ENCODE results near the gene CD83.
"Not testable (repeated sequence)": the region's sequence is repeated elsewhere in the genome, so short reads cannot be mapped to it uniquely, and the experiment has no call there.

Gene CD83

DNA sequence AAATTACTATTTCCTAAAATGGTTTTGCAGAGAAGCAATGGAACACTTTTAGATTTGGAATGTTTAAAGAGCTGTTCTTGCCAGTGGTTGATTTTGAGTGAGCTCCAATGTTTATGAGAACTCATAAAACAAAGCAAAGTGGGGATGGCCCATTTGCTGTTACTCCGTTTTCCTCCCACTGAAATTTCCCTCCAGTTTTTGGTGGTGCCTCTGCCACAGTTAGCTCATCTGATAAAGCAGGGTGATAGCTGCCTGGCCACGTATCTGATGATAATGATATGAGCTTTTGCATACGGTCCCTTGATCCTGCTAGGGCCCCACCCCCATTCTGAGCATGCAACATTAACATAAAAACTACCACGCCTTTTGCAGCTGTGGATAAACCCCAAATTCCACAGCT is 10.4 kb downstream of the CD83 start:
- no peak for DNase-seq

DNA sequence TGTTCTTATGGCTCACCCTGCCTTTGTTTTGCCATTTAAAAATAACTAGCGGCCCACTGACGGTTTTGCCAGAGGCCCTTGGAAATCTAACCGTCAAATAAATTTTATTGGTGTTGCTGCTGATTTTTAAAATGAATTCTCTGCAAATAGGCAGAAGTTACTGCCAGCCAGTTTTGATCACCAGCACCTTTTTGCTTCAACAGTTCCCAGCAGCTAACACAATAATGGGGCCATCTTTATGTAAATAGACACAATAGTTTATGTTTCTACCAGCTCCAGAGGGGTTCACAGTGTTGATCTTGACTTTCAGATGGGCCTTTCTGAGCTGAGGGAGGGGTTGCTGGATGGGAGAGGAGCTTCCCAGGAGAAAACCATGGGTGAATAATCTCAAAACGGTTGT is 11.2 kb downstream of the CD83 start:
- DNase-seq = no peak

DNA sequence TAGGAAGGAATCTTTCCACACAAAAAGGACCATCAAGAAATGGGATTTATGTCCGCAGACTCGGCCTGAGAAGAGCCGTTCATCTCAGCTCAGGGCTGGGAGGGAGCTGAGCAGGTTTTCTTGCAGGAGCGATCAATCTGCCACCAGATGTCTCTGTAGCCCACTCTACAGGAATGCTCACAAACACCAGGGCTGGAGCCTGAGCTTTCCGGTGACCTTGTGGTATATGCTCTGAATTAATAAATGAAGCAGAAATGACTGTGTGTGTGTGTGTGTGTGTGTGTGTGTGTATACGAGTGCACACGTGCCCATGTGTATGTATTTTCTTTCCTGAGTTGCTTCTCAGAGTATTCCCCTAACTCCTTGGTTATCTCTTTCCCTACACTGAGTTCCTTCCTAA is 12.0 kb downstream of the CD83 start:
- no peak for DNase-seq

DNA sequence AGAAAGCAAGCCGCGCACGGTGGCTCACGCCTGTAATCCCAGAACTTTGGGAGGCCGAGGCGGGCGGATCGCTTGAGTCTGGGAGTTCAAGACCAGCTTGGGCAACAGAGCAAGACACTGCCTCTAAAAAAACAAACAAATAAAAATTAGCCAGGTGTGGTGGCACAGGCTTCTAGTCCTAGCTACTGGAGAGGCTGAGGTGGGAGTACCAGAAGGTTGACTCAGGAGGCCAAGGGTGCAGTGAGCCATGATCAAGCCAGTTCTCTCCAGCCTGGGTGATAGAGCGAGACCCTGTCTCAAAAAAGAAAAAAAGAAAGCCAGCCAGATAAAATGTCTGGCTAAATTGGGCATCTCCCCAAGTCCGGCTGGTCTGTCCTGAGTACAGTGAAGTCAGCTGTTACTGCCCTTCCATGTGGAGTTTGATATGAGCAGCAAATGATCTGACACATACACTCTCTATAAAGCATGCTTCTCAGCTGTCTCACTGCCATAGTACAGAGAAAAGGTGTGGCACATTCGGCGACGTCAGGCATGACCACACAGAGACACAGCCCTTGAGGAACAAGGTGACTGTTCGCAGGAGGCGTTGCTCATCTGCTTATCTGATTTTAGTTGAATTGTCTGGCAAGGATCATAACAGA is 13.0 kb downstream of the CD83 start:
- no peak for DNase-seq

DNA sequence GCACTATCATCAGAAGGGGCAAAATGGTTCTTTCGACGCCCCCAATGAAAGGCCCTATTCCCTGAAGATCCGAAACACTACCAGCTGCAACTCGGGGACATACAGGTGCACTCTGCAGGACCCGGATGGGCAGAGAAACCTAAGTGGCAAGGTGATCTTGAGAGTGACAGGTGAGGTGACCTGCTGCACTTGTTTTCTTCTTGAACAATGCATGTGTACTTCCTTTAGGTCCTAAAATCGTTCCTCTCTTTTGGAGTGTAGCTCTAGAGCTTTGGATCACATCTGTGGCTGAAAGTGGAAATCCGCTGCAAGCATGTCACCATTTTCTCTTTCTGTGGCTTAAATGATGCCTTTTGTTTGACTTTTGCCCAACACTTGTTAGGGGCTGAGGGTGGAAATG is 14.0 kb downstream of the CD83 start:
- DNase-seq = no peak

DNA sequence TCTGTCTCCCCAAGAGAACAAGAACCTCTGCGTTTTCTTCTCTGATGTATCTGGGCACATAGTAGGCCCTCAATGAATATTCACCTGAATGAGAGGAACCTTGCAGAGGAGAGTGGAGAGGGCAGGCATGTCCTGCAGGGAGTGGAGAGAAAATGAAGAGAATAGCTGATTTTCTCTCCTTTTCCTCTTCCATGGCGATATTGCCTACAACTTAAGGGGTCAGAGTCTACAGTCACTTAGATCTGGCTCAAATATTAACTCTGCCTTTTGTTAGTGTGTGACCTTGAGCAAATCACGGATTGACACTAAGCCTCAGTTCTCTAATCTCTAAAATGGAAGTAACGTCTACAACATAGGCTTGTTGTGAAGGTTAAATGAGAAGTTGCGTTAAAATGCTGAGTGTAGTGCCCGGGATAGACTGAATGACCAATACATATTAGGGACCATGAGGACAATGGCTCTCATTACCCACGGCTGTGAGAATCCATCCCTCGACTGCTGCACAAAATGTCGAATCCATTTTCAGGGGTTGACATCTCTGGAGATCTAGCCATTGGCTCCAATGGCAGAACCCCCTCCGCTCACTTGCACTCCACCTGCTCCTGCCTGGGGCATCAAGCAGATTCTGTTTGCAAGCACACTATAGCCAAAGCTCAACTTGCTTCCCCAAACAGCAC is 14.8 kb downstream of the CD83 start:
- DNase-seq = no peak

DNA sequence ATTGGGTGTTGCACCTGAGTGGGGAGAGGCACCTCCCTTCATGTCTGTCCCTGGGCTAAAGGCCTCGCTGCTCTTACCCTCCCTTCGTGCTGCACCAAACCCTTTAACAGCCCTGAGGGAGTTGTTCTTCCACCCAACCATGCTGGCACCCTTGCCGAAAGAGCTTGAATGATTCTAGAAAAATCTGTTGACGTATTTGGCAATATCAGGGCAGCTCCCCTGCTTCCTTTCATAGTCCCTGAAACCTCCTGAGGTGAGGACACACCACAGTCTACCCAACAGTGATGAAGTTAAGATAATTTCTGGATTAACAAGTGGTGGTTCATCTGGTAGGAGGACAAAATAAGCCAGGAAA is 15.3 kb downstream of the CD83 start:
- no peak for DNase-seq

DNA sequence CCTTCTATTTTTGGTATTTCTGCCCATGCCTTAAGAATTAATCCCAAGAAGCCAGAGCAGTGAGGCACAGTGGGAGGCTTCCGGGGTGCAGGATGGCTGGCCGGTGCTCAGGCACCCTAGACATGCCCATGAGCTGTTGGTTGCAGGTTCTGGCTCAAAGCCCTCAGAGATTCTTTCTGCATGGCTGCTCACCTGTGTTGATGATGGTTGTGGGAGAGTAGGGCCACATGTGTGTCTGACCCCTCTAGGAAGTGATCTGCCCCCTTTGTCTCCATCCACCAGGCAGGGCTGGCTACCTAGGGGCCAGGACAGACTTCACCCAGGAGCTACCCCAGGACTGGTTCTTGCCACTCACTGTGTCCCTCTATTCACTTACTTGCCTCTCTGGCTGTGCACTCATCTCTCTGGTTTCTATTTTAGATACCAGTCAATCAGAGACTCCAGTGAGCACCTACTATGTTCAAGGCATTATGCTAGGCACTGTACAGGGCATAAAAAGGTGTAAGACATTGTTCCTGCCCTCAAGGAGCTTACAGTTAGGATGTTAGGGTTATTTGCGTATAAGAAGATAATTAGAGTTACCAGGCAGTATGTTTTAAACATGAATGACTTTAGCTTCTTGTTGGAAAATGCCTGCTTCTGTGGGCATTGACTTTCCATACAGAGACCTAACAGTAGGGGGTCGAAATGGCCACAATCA is 16.8 kb downstream of the CD83 start:
- DNase-seq = no peak

DNA sequence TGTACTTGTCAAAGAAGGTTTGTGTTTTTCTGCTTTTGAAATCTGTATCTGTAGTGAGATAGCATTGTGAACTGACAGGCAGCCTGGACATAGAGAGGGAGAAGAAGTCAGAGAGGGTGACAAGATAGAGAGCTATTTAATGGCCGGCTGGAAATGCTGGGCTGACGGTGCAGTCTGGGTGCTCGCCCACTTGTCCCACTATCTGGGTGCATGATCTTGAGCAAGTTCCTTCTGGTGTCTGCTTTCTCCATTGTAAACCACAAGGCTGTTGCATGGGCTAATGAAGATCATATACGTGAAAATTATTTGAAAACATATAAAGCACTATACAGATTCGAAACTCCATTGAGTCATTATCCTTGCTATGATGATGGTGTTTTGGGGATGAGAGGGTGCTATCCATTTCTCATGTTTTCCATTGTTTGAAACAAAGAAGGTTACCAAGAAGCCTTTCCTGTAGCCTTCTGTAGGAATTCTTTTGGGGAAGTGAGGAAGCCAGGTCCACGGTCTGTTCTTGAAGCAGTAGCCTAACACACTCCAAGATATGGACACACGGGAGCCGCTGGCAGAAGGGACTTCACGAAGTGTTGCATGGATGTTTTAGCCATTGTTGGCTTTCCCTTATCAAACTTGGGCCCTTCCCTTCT is 18.4 kb downstream of the CD83 start:
- DNase-seq = no peak

DNA sequence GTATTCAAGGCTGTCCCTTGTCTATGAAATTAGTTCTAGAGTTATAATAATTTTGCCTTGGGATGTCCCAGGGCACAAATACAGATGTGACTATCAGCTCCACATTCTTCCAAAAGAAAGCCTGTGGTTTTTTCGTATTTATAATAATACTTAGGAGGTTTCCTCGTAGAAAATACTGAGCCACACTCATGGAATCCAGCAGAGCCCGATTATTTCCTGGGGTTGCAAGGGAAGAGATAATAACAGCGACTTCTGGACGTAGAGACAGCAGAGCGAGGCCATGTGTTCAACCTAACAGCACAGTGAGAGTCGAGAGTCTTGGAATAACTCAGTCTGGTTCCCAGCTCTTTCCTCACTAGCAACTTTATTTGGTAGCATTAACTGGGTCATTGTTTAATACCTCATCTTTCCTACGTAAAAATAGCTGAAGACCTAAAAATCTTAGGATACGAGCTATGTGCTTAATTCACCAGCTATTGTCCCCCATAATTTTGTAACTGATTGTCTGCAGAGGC is 21.2 kb downstream of the CD83 start:
- no peak for DNase-seq

DNA sequence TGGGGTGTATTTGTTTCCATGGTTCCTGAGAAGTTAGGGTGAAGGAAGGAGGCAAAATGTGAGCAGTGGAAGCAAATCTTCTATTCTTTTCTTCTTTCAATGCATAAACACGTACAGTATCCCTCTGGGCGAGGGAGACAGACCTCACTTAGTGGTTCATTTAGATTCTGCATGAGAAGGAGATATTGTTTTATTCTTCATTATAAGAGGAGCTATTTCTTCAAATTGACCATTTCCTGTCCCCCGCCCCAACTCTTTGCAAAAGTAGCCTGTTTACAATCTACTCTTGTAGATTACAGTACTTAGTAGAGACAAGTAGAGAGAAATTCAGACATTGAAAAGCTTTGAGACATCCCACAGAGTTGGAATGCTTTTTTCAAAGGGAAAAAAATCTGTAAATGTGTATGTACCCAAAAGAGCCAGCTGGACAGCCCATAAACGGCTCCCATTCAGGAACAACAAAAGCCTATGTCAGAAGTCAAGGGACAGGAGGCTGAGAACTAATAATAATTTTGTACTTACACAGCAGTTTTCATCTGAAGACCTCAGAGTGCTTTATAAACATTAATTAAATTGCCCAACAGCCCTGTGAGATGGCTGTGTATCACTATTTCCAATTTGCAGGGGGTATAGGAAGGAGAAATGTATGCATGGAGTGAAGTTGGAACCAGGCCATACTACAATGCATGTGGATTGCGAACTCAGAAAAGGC is 23.9 kb downstream of the CD83 start:
- DNase-seq = no peak

DNA sequence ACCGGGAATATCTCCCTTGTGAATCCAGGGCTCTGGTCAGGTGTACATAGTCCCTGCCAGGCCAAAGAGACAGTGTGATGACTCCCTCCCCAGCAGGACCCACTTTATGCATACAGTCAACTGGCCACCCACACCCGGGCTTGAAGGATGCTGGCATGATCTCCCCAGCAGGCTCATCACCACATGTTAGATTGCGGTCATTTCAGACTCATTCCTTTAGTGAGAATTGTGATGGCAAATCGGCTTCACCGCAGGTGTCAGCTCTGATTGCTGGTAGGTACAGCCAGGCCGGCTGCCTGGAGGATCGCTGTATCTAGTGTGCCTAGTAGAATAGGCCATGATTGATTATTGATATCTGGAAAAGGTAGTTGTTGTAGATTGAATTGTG is 24.5 kb downstream of the CD83 start:
- no peak for DNase-seq

DNA sequence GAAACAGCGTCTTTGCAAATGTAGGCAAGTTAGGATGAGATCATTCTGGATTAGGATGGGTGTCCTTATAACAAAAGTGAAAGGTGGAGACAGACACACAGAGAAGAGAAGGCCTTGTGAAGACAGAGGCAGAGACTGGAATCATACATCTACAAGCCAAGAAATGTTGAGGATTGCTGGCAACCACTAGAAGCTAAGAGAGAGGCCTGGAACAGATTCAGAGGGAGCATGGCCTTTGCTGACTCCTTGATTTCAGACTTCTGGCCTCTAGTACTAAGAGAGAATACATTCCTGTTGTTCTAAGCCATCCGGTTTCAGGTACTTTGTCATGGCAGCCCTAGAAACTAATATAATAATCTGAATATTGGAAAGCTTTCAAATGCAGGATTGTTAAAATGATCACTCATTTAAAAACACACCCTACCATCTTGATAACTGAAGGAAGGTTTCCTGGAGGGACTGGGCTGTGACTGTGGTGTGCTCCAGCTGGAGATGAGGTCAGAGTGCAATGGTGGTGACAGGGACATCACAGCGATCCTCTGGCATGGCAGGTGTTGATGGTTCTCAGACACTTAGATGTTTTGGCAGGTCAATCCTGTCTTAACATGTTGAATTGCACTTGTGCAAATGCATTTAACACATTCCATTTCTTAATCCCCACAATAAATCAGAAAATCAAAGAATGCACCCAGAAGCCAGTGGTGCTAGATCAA is 25.1 kb downstream of the CD83 start:
- DNase-seq = no peak

DNA sequence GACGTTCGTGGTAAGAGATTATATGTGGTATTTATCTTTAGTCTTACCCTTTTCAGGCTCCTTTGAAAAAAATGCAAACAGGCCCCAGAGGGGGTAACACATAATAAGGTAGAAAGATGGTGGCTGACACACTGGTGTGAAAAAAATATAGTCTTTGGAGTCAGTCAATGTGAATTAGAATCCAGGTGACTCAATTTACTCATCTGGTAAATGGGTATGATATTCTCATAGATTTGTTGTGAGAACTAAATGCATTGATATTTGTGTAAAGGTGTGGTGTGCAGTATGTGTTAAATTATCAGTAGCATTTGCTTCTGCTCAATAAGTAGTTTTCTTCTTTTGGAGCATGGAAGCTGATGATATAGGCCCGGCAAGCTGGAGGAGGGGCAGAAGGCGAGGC is 25.7 kb downstream of the CD83 start:
- DNase-seq = no peak

DNA sequence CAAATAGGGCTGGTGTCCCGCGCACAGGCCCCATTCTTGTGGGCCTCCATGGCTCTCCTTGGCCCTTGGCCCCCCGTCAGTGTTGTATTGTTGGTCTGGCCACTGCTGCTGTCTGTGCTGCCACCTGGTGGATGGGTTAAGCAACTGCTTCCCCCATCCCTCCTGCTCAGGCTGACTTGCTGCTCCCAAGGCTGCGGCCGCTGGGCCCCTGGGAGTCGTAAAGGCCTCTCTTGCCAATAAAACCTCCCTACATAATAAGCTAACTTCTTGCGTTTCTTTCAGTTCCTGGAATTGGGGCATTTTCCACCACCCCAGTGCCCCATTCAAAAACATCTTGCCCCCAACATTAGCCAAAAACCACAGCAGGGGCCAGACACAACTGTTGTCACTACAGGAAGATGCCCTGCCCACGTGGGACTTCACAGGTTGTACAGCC is 27.1 kb downstream of the CD83 start:
- peak; percentile 2 for DNase-seq

DNA sequence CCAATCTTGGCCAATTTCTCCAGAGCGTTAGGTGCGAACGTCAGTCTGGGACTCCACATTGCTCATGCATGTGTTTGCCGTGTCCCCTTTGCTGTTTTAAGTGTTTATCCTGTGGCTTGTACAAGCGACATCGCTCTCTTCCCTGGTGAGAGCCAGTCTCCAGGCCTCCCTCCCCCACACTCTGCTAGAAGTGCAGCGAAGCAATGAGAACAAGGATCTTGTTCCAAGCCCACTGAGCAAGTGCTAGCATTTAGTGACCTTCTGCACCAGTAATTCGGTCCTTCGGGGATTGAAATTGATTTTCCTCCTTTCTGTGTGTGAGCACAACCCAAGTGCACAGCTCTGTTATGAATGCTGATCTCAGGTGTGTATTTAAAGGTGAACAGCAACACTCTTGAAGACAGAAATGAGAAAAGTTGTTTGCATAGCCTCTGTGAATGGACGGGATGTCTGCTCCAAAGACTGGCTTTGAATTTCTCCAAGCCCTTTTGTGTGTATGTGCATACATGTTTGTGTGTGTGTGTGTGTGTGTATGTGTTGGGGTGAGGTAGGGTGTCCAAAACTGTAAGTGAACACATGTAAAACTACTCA is 29.0 kb downstream of the CD83 start:
- DNase-seq = no peak

DNA sequence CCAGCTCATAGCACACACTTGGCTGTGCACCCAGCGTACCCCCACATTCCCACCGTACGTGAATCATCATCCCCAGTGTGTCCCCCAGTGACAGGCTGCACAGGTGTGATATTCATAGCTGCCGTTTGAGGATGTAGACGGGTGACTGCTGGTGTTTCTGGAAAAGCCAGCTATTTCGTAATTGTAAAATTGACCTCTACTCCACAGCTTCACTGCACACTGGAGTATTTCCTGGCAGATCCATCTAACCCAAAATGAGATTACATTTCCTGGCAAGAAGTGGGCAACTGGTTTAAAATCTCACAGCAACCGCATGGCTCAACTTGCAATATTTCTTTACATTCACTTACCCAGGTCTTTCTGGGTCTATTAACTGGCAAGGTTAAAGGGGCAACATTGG is 30.3 kb downstream of the CD83 start:
- DNase-seq = no peak

DNA sequence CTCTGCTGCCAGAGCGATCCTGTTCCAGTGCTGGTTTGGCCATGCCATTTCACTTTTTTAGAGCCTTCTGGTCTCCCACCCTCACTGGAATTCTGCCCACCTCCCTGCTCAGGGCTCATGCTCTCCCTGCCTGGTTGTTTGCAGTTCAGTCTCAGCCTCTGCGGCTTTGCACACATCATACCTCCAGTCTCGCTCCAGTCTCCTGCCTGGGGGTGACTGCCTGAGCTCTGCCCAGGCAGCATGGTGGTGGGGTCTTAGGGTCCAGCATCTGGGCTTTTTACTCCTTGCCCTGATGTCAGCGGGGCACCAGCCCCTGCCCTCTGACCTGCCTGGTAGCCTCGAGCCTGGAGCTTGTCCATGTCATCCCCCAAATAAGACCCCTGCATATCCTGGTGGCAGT is 30.9 kb downstream of the CD83 start:
- DNase-seq = no peak

DNA sequence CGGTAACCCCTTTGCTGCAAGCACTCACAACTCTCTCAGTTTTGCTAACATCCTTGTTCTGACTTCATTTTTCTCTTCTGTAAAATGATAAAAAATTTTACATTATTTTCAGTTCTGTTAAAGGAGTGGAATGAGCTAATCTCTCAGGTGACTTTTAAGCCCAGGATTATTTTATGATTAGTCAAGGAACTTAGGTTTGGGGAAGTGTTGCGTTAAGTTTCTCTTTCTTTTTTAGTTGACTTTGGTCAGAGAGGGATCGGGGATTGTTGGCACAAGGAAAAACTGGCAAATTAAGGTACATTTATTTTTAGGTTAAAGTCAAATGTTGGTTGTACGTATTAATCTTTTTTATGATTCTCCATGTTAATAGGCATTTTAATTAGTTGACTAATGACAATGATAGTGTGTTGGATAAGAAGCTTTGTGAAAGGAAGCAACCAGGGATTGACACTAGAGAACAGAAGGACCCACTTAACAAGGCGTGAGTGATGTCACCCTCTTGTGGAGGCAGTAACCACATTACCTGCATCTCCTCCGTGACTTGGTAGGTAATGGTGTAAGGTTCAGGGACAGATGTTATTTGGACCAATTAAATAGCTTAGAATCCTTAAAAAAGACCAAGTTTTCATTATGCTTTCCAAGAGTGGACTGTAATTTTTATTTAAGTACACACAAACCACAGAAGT is 31.6 kb downstream of the CD83 start:
- no peak for DNase-seq

DNA sequence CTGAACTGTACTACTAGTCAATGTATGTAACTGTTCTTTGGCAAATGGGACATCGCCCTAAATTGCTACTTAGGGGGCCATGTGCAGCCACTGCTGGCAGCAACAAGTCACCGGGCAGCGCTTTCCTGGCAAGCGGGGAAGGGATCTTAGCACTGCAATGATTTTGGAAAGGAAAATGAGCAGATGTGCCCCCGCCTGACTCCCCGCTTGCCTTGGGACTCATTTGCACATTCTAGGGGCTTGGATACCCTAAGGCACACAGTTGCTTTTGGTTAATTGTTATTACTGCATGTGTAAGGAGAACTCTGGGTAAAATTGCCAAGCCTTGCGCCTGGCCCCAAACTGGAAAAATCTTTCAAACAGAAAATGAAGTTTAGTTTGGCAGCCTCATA is 32.2 kb downstream of the CD83 start:
- no peak for DNase-seq

DNA sequence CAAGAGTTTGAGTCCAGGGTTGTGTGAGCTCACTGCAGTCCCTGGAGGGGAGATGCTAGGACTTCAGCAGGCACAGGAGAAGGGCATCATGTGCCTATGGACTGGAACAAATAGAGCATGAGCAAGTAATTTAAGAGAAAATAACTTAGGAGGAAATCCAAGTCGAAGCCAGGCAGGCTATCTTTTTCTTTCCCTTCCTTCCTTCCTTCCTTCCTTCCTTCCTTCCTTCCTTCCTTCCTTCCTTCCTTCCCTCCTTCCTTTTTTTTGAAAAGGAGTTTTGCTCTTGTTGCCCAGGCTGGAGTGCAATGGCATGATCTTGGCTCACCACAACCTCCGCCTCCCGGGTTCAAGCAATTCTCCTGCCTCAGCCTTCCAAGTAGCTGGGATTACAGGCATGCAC is 33.7 kb downstream of the CD83 start:
- DNase-seq = not testable (repeated sequence)
